GM18526 (cell line): Measurements from ENCODE around the gene TMED4.
A peak's percentile ranks its signal among the peaks of the same experiment; 100 is the strongest.

Experiments
- POLR2A ChIP-seq: IDR thresholded peaks from 3 replicates; pipeline ENCODE4 v1.6.1; 2011; ENCODE audit not compliant: insufficient read length; ENCODE audit errors: extremely low read depth

Gene TMED4

GRCh38 chr7:44581879-44582603 lies at the start of gene TMED4:
Gene TMED4, minus strand, starts transcription at chr7:44582231. Its CDS starts 25 bp downstream, at chr7:44582206.
- peak; percentile 93 for TF ChIP-seq POLR2A

GRCh38 chr7:44631458-44632115 lies 49.6 kb upstream of the TMED4 start:
- TF ChIP-seq POLR2A: no peak

GRCh38 chr7:44630792-44631457 lies 48.9 kb upstream of the TMED4 start:
- no peak for TF ChIP-seq POLR2A

GRCh38 chr7:44629829-44630522 lies 47.9 kb upstream of the TMED4 start:
- no peak for TF ChIP-seq POLR2A

- no peak for TF ChIP-seq POLR2A
These were observed 44.6 kb upstream of the TMED4 start for GRCh38 chr7:44626620-44627019.

- no peak for TF ChIP-seq POLR2A
These were observed 43.8 kb upstream of the TMED4 start for GRCh38 chr7:44625526-44626471.

- TF ChIP-seq POLR2A: no peak
These were observed 42.3 kb upstream of the TMED4 start for GRCh38 chr7:44624318-44624717.

- no peak for TF ChIP-seq POLR2A
These were observed 40.5 kb upstream of the TMED4 start for GRCh38 chr7:44622342-44623151.

- TF ChIP-seq POLR2A: no peak
These were observed 39.7 kb upstream of the TMED4 start for GRCh38 chr7:44621750-44622103.

GRCh38 chr7:44621034-44621749 lies 39.2 kb upstream of the TMED4 start:
- no peak for TF ChIP-seq POLR2A

GRCh38 chr7:44618753-44619152 lies 36.7 kb upstream of the TMED4 start:
- TF ChIP-seq POLR2A: no peak

GRCh38 chr7:44618045-44618444 lies 36.0 kb upstream of the TMED4 start:
- TF ChIP-seq POLR2A: no peak

GRCh38 chr7:44617225-44617890 lies 35.3 kb upstream of the TMED4 start:
- TF ChIP-seq POLR2A: no peak

- TF ChIP-seq POLR2A: no peak
These were observed 34.5 kb upstream of the TMED4 start for GRCh38 chr7:44616545-44616944.
